GM18499 (cell line): ENCODE data around the gene MYO19.

Experiments
- ATAC-seq: cut with Tn5 transposase; IDR thresholded peaks from one replicate; pipeline ENCODE4 v1.9.1; 2021; ENCODE audit warnings: moderate number of reproducible peaks; ENCODE audit not compliant: insufficient read depth, unreplicated experiment

Gene MYO19, protein sequence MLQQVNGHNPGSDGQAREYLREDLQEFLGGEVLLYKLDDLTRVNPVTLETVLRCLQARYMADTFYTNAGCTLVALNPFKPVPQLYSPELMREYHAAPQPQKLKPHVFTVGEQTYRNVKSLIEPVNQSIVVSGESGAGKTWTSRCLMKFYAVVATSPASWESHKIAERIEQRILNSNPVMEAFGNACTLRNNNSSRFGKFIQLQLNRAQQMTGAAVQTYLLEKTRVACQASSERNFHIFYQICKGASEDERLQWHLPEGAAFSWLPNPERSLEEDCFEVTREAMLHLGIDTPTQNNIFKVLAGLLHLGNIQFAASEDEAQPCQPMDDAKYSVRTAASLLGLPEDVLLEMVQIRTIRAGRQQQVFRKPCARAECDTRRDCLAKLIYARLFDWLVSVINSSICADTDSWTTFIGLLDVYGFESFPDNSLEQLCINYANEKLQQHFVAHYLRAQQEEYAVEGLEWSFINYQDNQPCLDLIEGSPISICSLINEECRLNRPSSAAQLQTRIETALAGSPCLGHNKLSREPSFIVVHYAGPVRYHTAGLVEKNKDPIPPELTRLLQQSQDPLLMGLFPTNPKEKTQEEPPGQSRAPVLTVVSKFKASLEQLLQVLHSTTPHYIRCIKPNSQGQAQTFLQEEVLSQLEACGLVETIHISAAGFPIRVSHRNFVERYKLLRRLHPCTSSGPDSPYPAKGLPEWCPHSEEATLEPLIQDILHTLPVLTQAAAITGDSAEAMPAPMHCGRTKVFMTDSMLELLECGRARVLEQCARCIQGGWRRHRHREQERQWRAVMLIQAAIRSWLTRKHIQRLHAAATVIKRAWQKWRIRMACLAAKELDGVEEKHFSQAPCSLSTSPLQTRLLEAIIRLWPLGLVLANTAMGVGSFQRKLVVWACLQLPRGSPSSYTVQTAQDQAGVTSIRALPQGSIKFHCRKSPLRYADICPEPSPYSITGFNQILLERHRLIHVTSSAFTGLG

DNA sequence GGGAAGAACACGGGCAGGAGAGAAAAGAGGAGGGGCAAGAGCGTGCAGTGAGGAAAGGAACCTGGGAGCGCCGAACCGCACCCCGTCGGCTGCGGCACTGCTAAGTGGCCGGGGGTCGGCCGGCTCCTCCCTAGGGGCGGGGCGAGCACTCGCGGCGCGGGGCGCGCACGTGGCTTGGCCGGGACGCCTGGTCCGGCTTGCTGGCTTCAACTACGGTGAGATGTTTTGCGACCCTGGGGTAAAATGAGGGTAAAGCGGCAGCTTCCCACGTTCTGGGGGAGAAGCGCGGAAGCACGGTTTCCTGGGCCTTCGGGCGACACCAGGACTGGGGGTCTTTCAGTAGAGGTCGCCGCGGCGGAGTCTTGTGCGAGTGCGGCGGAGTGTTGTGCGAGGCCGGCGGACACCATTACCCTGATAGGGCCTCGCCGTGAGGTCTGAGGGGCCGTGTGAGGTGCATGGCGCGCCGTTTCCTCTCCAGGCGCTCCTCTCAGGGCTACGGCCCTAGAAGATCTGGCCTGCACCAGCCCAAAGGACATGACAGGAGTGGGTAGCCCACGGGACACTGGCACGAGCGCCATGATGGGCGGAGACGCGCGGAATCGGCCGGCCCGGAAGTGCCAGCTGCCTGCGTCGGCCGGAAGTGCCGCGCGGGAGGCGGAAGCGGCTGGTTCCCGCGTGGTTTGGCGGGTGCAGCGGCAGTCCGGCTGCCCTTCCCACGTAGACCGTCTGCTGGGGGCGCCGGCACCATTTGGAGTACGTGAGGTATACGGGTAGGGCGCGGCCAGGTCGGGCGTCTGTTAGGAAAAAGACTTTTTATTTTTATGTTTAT lies at the start of gene MYO19, which contains the start of gene PIGW:
TSS of gene MYO19 (minus strand) at position 29 of the 829 bp plus-strand sequence. CDS start 2,330 bp downstream, outside the sequence.
TSS of gene PIGW (plus strand) at position 148 of the 829 bp plus-strand sequence. CDS start 2,115 bp downstream, outside the sequence.
- no peak for ATAC-seq

DNA sequence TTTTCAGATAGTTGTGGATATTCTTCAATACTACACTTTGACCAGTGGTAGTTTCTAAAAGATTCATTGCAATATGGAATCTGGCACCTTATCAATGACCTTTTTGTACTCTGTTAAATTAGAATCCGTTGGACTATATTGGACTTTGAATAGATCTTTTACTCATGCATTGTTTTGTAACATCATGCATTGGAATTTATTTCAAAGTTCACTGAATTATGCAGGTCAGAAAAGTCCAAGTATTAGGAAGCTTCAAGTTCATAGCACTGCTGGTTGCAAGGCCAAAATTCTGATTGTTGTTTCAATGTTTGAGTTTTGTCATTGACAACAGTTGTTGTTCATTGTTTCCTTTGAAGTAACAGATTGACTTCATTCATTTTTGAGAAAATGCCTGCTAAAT lies 49.1 kb upstream of the MYO19 start:
- ATAC-seq = no peak

DNA sequence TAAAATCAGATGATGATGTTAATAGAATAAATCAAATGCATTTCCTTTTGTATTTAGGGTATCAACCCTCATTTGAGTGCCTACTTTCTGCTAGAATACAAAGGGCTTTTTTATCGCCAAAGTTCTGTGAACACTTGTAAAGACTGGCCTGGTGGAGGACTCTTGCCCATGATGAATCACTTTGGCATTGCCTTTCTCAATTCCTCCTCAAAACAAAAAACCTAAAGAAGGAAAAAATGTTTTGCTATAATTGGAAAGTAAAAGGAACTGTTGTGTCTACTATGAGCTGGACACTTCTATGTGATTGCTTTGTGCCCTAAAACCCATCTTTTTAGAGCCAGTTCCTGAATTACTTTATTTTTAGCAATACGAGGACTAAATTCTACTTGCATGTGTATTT lies 44.0 kb upstream of the MYO19 start:
- ATAC-seq = no peak

DNA sequence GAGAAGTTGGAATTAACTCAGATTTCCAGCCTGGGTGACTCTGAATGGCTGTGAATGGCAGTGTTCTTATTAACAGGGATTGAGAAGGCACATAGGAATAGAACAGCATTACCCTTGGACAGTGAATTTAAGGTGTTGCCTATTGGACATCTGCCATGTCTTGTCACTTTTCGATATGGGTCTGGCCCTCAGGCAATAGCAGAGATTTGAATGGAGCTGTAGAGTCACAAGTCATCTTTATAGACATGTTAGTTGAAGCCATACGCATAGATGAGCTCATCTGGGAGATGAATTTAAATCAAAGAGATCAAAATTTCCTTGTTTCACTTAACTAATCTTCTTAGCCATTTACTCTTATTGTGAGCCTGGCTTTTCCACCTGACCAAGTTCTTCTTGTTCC lies 42.1 kb upstream of the MYO19 start:
- ATAC-seq = no peak

DNA sequence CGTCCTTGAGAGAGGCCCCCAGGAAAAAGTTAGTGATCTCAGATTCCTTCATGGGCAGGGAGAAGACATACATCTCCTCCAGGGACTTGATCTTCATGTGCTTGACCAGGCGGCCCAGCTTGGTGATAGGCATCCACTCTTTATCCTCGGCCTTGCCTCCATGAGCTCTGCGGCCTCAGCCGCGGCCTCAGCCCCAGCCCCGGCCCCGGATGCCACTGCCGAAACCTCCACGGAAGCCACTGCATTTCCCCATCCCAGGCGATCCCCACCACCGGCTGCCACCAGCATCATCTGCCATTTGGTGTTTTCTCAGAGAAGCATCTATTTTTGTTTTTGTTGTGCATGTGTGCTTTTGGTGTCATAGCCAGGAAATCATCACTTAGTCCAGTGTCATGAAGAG lies 40.4 kb upstream of the MYO19 start:
- no peak for ATAC-seq

DNA sequence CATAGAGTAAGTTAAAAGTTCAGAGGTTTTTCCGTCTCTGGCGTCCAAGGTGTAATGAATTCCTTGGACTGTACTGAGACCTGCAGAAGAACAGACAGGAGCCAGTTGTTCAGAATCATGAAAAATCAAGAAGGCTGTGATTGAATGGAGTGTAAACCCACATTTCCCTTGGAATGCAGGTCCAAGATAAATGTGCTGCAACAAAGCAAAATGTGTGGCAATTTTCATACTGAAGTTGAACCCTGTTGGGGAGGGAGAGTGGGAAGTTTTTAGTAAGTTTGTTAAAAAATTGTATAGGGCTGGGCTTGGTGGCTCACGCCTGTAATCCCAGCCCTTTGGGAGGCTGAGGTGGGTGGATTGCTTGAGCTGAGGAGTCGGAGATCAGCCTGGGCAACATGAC lies 31.4 kb upstream of the MYO19 start:
- no peak for ATAC-seq

DNA sequence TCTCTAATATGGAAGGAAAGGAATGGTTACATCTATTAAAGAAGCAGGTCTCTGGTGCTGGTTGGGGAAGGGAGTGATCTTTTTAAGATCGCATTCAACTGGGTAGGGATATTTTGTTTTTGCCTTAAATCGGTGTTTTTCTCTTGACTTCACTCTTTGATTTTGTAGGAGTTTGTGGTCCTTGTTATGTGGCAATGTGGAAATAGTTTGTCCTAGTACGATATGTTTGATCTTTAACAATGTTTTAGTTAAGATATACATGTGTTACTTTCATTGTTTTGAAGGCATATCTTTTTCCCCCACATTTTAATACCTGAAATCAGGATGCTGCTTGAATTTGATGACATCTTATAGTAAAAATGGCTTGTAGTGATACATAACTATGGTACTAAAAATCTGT lies 18.8 kb upstream of the MYO19 start:
- ATAC-seq = no peak

DNA sequence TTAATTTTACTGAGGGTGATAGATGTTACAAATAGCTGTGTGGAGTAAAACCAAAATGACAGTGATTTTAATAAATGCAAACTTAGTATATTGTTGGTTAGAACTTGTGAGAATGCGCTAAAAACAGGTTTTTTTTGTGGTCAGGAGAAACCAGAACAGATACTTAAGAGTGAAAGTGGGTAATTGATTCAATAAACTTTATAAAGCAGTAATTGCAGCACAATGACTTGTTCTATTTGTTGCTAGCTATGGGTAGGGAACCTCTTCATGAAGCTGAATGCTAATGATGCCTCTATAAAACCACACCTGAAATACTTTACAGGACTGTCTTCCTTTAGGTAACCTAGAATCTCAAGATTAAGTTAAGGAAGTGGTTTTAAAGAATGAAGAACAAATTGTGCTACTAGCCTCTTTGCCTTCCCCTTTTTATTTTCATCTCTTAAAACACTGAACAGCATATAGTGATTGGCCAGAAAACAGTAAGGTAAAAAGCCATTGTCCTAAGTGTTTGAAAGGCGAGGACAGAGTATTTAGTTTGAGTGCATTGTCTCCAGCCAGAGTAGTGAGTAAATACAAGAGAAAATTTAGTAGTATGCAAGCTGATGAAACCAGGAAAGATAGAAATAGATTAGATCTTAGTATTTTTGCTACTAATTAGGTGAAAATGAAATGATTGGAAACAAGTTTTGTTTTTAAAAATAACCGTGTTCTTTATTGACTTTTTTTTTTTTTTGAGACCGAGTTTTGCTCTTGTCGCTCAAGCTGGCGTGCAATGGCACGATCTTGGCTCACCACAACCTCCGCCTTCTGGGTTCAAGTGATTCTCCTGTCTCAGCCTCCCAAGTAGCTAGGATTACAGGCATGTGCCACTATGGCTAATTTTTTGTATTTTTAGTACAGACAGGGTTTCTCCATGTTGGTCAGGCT lies 16.1 kb upstream of the MYO19 start:
- no peak for ATAC-seq

DNA sequence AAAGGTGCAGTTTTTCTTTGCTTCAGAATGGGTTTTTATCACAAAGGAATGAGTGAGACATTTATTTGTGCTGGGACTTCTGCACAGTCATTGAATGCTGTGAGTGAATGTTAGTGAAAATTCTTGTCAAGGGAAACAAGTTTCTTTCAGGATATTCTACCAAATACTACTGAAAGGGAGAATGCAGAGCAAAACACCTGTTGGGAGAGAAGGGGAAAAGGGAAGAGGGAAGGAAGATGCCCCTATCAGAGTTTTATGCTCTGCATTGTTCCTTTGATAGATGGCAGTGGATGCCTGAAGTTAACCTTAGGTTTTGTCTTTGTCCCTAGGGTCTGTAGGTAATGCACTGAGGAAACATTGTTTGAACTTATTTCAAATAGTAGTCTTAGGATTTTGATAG lies 13.1 kb upstream of the MYO19 start:
- ATAC-seq = no peak

DNA sequence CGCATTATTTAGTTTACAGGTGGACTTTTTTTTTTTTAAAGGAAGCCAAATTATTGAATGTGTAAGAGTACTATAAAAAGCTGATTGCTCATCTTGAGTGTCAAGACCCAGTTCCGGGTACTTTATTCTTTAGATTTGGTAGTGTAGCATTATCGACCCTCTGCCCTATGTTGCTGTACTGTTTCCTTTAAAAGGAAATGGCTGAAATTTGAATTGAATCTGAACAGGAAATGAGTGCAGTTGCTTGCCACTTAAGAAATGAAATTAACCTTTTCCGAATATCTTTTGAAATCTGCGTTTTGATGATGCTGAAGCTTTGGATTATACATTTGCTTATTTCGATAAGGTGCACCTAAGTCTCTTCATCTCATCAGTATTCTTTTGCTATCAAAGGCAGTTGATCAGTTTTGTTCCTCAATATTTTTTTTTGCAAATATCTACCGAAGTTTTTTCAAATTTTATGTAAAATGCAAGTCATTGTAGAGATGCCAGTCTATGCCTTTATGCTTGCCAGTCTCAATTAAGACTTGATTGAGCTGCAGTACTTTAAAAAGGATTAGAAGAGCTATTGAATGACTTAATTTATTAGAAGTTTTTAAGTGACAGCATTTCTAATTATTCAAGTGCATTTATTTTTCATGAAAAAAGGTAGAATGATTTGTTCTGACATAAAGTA lies 11.9 kb upstream of the MYO19 start:
- ATAC-seq = no peak

DNA sequence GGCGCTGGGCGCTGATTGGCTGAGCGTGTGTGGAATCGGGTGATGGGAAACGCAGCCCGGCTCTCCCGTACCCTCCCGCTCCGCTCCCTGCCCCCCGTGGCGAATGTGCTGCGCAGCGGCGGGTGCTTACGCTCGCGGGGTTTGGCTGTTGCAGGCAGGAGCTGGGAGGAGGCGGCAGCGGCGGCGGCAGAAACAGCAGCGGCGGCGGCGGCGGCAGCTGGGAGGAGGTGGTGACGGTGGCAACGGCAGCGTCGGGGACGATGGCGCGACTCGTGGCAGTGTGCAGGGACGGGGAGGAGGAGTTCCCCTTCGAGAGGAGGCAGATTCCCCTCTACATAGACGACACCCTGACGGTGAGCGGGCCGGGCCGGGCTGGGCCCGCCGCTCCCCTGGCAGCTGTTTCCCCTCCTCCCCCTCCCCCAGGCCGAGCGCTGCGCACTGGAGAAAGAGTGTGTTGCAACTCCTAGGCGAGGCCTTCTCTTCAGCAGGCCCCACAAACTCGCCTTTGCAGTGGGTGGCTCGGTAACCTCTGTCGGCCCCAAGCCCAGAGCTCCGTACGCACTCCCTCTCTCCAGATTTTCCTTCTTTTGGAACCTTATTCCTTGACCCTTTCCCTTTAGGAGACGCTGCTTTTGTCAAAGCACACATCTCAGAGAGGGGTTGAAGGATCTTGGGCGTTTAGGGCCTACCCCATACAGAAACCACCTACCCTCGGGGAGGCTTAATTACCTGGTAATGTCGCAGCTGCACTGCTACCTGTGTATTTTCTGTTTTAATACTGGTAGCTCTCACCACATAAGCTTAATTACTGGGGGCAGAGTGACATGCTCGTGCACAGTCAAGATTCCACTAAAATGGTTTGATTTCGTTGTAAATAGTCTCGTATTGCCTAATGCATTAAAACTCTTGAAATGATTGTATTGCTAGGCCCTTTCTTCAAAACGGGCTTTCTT lies 11.1 kb upstream of the MYO19 start:
- ATAC-seq = no peak

DNA sequence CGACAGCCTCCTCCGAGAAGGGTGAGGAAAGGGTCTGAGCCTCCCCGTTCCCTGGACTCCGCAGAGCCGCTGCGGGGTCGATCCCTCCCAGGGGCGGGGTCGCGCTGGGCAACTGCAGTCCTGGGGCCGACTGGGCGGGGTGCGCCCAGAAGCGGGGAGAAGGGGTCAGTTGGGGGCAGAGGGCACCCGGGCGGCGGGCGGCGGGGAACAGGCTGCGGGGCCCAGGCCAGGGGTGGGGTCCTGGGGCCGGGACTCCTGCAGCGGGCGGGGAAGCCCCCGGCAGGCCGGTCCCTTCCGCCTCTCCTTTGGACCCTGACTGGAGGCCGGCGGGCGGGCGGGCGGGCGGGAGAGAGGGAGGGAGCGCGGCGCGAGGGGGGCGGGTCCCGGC lies 10.4 kb upstream of the MYO19 start:
- ATAC-seq = no peak

DNA sequence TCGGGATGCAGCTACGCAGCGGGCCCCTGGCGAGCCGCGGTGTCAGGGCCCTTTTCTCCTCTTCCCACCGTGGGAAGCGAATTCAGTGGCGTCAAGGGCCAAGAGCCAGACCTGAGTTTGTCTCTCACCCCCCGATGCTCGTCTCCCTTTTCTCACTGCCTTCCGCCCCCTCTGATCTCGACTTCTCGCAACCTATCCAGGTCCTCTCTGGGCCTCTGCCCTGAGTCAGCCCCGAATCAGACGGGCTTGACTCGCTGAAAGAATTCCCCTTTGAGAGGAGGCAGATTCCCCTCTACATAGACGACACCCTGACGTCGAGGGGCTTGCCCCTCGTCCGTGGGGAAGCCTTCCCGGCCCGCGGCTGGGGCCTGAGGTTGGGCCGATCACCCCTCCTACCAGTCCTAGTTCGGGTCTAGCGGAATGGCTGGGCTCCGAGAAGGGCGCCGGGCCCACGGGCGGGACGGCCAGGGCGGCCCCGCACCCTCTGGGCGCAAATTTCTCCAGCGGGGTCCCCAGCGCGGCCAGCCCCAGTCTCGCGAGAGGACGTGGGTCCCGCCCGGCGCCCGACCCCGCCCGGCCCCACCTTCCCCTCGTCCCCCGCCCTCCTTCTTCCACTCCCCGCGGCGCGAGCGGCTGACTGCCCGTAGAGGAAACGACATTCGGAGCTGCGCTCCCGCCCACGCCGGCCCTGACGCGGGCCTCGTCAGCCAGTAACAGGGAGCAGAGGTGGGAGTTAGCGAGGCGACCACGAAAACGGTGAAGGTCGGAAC lies 9.8 kb upstream of the MYO19 start, which contains the start of gene GGNBP2:
TSS of gene GGNBP2 (plus strand) at position 613 of the 770 bp plus-strand sequence. CDS start 806 bp downstream, outside the sequence.
- no peak for ATAC-seq

DNA sequence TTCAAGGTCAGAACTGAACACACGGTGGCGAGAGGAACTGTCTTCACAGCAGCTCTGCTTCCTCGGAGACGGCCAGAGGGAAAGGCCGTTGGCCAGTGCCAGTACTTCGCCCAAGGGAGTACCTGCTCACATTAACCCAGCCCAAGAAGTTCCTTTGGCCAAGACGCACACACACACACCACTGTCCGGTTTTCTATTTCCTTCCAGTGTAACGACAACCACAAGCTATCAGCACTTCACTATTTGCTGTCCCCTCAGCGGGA lies 9.3 kb upstream of the MYO19 start:
- ATAC-seq = no peak

DNA sequence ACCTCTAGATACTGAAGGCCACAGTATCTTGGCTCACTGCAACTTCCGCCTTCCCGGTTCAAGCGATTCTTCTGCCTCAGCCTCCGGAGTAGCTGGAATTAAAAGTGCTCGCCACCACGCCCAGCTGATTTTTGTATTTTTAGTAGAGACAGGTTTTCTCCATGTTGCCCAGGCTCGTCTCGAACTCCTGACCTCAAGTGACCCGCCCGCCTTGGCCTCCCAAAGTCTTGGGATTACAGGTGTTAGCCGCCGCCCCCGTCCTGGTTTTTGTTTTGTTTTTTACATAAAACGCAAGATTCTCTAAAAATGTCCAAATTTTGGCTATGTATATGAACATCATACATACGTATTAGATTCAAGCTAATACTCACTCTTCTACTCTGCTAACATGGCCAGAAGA lies 8.1 kb upstream of the MYO19 start:
- no peak for ATAC-seq

DNA sequence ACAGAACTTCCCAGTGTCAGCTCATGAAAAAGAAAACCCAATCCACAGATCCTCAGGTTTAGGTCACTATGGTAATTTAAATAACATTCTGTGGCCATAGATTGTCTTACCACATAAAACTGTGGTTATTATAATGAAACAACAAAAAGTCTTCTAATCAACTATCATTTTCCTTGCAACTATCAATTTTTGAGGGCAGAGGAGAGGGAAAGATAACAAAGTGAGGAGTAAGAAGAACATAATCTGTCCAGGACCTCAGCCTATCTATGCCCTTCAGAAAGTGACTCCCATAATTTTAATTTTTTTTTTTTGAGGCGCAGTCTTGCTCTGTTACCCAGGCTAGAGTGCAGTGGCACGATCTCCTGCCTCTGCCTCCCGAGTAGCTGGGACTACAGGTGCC lies 6.0 kb upstream of the MYO19 start:
- ATAC-seq = no peak

DNA sequence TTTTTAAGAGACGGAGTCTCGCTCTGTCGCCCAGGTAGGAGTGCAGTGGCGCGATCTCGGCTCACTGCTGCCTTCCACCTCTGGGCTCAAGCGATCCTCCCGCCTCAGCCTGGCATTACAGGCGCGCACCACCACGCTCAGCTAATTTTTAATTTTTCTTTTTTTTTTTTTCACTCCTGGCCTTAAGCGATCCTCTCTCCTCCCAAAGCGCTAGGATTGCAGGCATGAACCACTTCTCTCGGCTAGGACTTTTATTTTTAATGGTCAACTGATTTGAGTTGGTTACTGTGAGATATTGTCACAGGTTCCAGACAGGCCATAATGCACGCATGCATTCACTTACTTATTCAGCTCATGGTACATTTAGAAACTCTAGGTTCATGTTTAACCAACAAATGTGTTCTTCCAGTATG lies 1.0 kb upstream of the MYO19 start:
- ATAC-seq = no peak
